ENCODE data around the gene KCTD3.

Gene KCTD3

DNA sequence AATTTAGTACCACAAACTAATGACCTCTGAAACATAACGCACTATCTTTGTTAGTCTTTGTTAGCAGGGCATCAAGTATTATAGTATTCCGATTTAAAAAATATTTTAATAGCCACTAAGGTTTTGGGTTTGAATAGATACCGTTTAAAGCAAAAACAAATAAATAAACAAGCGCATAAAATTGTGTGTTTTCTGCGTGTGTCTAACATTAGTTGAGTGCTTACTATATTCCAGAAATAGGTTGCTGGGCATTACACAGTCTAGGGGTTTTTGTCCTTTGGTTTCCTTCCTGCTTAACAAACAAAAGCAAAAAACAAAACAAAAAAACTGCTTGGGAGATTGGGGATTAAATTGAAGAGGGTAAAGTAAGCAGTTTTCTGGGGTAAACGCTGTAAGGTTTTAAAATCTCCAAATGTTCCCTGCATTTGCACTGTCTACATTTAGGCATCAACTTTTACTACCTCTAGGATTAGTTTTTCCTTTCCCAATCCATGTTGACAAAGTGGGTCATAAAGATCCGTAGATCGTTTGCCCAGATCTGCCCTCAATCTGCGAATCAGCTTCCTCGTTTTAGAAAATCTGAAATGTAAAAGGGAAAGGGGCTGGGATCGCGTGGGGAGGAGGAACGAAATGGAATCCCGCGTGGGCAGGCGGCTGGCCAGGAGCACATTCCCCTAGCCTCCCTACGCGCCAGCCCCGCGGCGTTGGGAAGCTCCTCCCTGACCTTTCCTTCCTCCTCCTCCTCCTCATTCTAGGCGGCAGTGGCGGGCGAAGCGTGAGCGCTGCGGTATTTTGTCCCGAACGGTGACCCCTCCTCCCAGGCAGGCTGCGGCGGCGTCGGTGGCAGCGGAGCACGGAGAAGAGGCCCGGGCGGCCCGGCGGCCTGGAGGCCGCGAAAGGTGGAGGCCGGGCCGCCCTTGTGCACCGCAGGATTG is at the start of gene KCTD3:
KCTD3 (plus strand) TSS at position 749 of the 935 bp plus-strand sequence. CDS start 382 bp downstream, outside the sequence.
- in situ Hi-C loops (cut with MboI; ENCODE audit: low sequenced_read_pairs), result no loop called here

DNA sequence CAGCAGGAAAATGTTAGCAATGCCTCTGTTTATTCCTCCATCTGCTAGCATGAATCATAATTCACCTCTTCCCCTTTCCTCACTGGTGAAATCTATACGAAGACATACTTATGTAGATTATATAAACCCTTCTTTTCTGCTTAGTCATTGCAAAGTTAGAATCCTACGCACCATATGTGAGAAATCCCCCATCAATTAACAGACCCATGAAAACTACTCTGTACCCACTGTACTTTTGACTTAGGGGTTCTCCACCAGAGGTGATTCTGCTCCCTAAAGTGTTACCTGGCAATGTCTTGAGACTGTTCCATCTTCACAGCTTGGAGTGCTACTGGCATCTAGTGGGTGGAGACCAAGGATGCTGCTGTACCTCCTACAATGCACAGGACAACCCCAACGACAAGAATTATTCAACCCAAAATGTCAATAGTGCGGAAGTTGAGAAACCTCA is 49.6 kb upstream of the KCTD3 start:
- in situ Hi-C loops (cut with MboI; ENCODE audit: low sequenced_read_pairs), result no loop called here

DNA sequence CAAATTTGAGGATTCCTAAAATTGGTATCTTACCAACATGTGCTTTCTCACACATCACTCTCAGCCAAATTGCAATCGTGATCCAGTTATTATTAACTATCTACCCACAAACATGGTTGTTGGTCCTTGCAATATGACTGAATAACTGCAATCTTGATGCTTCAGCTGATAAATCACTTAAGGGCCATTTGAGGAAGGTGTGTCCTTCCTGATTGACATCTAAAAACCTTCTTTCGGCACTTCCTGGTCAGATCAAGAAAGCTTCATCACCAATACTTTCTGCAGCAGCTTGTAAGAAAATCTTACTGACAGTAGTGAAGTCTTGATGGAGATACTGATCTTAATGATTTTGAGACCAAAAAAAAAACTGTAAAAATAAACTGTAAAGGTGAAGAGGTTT is 48.5 kb upstream of the KCTD3 start:
- in situ Hi-C loops (cut with MboI; ENCODE audit: low sequenced_read_pairs), result no loop called here

DNA sequence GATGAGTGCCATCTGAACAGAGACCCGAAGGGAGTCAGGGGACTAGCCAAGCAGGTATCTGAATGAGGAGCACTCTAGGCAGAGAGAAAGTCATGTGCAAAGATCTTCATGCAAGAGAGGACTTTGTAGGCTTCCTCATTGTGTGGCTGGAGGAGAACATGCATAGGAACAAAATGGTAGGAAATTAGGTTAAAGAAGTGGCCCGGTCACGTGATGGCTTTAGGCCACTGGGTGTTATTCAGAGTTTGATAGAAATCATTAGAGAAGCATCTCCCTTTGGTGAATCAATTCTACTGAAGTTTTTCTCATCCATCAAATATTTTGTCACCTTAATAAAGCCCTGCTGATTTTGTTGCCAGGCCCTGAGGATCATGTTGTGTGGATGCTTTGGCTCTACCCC is 45.8 kb upstream of the KCTD3 start:
- in situ Hi-C loops (cut with MboI; ENCODE audit: low sequenced_read_pairs), result no loop called here

DNA sequence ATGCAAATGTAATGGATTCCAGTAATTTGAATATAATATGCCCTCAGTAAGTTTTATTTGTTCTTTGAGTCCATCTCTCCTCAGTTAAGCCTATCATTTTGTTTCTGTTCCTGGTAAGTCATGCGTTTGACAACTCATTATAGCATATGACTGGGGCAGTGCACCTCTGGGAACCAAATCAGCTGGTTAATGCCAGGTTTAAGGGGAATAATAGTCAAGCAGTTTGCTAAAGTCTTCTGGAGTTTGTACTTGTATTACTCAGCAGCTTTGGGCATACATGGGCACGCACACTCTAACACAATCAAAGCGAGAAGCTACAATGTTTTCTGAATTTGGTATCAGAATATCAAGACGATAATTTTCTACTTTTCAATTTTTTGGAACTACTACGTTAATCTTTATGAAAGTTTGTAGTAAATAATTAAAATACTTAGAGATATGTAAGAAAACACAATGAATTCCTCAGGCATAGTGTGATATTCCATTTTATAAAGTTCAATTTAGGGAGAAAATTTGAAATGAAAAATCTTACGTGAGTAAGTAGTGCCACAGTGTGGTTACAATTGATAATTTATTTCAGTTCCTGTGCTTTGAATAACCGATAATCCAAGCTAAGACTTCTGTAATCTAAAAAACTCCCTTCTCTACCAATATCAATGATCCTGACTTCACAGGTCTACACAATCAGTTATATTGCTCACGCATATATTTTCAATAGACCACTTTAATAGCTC is 43.8 kb upstream of the KCTD3 start:
- in situ Hi-C loops (cut with MboI; ENCODE audit: low sequenced_read_pairs), result no loop called here

DNA sequence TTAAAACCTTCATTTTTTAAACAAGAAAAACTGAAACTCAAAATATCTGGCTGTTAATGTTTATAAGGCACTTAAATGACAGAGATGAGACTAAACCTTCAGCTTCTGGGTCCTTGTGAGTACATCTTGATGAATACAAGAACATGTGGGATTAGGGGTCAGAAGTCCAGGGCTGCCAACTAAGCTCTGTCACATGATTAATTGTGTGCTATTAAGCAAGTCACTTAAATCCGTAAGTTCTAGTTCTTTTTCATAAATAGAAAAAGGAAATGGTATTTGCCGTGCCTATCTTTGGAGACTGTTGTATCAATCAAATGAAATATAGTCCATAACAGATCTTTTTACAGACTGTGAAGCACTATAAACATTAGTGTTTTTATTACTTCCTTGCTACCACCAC is 43.2 kb upstream of the KCTD3 start:
- in situ Hi-C loops (cut with MboI; ENCODE audit: low sequenced_read_pairs), result no loop called here

DNA sequence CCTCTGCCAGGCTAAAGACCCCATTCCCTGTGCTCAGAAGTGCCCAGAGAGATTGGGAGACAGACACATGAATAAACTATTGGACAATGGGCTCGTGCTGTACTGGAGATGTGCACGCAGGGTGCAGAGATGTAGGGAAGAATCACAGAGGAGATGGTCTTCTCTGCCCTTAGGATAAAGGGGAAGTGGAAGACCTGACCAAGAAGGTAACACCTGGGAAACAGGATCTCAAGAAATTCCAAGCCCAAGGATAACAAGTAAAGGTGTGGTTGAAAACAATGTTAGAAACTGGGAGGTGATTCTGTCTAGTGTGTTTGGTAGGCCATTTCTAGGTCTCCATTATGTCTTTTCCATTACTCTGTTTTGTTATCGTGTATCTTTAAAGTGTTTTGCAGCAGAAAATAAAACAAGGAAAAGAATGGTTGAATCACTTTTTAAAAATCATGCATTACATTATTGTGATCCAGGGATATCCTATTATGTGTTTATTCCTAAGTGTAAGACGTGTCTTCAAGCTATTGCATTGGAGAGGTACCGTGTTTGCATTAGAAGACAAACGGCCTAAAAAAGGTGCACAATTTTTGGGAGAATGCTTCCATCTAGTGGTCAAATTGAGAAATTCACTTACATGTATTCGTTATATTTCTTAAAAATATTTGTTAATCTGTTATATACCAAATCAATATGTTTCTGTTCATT is 40.8 kb upstream of the KCTD3 start:
- in situ Hi-C loops (cut with MboI; ENCODE audit: low sequenced_read_pairs), result no loop called here

GRCh38 chr1:215526846-215527151 is 40.3 kb upstream of the KCTD3 start:
- in situ Hi-C loops (cut with MboI; ENCODE audit: low sequenced_read_pairs), result no loop called here

GRCh38 chr1:215529111-215529510 is 38.0 kb upstream of the KCTD3 start:
- in situ Hi-C loops (cut with MboI; ENCODE audit: low sequenced_read_pairs), result no loop called here

- in situ Hi-C loops (cut with MboI; ENCODE audit: low sequenced_read_pairs), result no loop called here
These were observed 37.5 kb upstream of the KCTD3 start for GRCh38 chr1:215529571-215529970.

GRCh38 chr1:215530401-215530984 is 36.6 kb upstream of the KCTD3 start:
- in situ Hi-C loops (cut with MboI; ENCODE audit: low sequenced_read_pairs), result no loop called here

GRCh38 chr1:215539803-215540570 is 27.1 kb upstream of the KCTD3 start:
- in situ Hi-C loops (cut with MboI; ENCODE audit: low sequenced_read_pairs), result no loop called here

DNA sequence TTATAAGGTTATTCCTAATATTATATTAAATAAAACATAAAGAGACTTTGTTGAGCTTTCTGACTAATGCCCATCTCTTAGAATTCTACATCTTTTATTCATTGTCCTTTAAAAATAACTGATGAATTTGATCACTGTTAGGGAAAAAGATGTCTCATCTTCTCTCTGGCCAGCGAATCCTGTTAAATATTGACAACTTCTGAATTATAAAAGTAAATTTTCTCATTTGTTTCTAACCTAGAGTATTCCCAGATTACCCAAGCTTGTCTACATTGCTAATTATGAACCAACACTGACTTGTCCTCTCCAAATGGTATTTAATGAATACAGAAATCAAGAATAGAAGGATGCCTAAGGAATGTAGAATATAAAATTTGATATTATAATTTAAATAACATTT is 24.8 kb upstream of the KCTD3 start:
- in situ Hi-C loops (cut with MboI; ENCODE audit: low sequenced_read_pairs), result no loop called here

GRCh38 chr1:215543191-215543606 is 23.9 kb upstream of the KCTD3 start:
- in situ Hi-C loops (cut with MboI; ENCODE audit: low sequenced_read_pairs), result no loop called here

DNA sequence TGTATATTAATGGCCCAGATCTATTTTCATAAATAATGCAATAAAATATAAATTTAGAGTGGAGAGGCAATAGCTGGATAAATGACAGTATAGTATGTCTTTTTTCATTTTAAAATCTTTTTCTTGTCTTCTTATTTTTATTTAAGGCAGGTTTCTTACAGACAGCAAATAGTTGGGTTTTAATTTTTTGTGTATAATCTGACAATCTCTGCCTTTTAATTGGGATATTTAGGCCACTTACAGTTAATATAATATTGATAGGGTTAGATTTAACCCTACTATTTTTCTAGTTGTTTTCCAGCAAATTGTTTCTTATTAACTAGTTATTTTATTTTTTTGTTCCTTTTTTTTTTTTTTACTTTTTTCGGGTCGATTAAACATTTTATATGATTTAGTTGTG is 23.3 kb upstream of the KCTD3 start:
- in situ Hi-C loops (cut with MboI; ENCODE audit: low sequenced_read_pairs), result no loop called here

DNA sequence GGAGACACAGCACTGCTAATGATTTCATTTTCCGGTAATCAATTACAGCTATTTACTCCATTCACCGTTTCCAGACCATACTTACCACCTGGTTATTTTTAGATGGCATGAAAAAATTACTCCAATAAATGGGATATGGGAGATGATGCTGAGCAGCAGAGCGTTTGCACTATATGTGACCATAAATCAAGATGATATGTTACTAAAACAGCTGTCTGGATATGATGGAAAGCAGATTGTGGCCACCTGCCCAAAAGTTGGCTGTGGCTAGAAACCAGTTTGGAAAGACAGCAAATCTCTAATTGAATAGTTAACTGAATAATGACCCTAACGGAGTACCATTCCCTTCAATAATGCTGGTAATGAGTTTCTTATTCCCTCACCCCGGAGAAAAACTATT is 22.5 kb upstream of the KCTD3 start:
- in situ Hi-C loops (cut with MboI; ENCODE audit: low sequenced_read_pairs), result no loop called here

- in situ Hi-C loops (cut with MboI; ENCODE audit: low sequenced_read_pairs), result no loop called here
These were observed 22.0 kb upstream of the KCTD3 start for GRCh38 chr1:215545096-215545495.

- in situ Hi-C loops (cut with MboI; ENCODE audit: low sequenced_read_pairs), result no loop called here
These were observed 20.1 kb upstream of the KCTD3 start for GRCh38 chr1:215547011-215547410.

- in situ Hi-C loops (cut with MboI; ENCODE audit: low sequenced_read_pairs), result no loop called here
These were observed 15.3 kb upstream of the KCTD3 start for GRCh38 chr1:215551806-215552205.

DNA sequence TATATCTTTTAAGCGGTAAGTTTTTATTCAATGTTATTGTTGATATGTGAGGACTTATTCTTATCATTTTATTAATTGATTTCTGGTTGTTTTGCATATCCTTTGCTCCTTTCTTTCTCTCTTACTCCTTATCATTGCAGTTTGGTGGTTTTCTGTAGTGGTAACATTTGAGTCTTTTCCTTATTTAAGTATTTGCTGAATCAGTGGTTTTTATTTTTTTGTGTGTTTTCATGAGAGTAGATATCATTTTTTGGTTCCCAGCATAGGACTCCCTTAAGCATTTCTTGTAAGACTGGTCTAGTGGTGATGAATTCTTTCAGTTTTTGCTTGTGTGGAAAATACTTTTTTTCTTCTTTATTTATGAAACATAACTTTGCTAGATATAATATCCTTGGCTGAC is 12.2 kb upstream of the KCTD3 start:
- in situ Hi-C loops (cut with MboI; ENCODE audit: low sequenced_read_pairs), result no loop called here
